Measurements from ENCODE around the gene PHACTR1. TPM values are rescaled to one million over a fixed set of nuclear protein-coding genes. Genes with fewer than 3 reads are reported as not detected.

Gene PHACTR1
- total RNA-seq, 1 experiment from 2014 or later, result 2.6 TPM

- no TSS peak for BruUV-seq (replicated peaks)
- TF ChIP-seq, protein P1, sequence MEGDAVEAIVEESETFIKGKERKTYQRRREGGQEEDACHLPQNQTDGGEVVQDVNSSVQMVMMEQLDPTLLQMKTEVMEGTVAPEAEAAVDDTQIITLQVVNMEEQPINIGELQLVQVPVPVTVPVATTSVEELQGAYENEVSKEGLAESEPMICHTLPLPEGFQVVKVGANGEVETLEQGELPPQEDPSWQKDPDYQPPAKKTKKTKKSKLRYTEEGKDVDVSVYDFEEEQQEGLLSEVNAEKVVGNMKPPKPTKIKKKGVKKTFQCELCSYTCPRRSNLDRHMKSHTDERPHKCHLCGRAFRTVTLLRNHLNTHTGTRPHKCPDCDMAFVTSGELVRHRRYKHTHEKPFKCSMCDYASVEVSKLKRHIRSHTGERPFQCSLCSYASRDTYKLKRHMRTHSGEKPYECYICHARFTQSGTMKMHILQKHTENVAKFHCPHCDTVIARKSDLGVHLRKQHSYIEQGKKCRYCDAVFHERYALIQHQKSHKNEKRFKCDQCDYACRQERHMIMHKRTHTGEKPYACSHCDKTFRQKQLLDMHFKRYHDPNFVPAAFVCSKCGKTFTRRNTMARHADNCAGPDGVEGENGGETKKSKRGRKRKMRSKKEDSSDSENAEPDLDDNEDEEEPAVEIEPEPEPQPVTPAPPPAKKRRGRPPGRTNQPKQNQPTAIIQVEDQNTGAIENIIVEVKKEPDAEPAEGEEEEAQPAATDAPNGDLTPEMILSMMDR (conservative IDR thresholded peaks at IDR 0.05; ENCODE audit: low read depth, low read length), result no peak
- no peak for TF ChIP-seq EZH2 (IDR thresholded peaks at IDR 0.05; ENCODE audit: borderline replicate concordance, low read depth, low read length, poor library complexity, severe bottlenecking)
- intact Hi-C loops (cut with micrococcal nuclease; ENCODE audit: unreplicated experiment), result loop anchor here (5.0 to 10.0 kb wide), 2 partner anchors 202 to 419 kb away; no protein-coding TSS in a partner anchor
- ChIA-PET CTCF (no interaction called here), POLR2A (ENCODE audit: low non-redundant PET) (no interaction called here)
- no peak overlapping the region for H3K27ac ChIP-seq (ENCODE audit: low read depth, low read length, poor library complexity, severe bottlenecking)
- H3K27me3 ChIP-seq (replicated peaks; ENCODE audit: insufficient read depth, low read depth, low read length, poor library complexity), result no peaks in the 10 kb centered on the region
- H3K4me1 ChIP-seq (ENCODE audit: insufficient read depth, low read length, poor library complexity, severe bottlenecking), result no peaks in the 10 kb centered on the region
- no peaks in the 10 kb centered on the region for H3K36me3 ChIP-seq (ENCODE audit: insufficient read depth, low read length, poor library complexity, severe bottlenecking)
- no peak for DNase-seq (ENCODE audit: low spot score)
- H3K4me3 ChIP-seq (ENCODE audit: low read depth, low read length, poor library complexity, severe bottlenecking), result no peak overlapping the region
- H3K9me3 ChIP-seq (ENCODE audit: low read depth, low read length, poor library complexity, severe bottlenecking), result no peaks in the 10 kb centered on the region
Measured at GRCh38 chr6:12913201-12913600, 196.6 kb downstream of the PHACTR1 start.

DNA sequence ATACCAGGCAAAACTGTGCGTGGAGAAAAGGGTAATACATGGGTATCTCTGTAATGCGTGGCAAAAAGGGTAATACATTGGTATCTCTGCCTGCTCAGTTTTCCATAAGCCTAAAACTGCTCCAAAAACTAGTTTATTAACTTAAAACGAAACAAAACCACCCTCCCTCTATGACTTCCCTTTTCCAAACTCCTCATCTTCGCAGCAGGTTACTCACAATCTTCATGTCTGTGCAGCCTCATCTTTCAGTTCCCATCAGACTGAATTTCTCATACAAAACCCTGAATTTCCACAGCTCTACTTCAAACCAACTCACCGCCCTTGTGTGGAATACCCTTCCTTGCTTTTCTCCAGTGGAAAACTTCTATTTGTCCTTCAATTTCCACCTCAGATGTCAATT is 199.4 kb downstream of the PHACTR1 start:
- H3K4me3 ChIP-seq (ENCODE audit: low read depth, low read length, poor library complexity, severe bottlenecking), result no peak overlapping the region
- H3K9me3 ChIP-seq (ENCODE audit: low read depth, low read length, poor library complexity, severe bottlenecking), result no peaks in the 10 kb centered on the region
- BruUV-seq (replicated peaks), result no TSS peak
- no peak for TF ChIP-seq EZH2 (IDR thresholded peaks at IDR 0.05; ENCODE audit: borderline replicate concordance, low read depth, low read length, poor library complexity, severe bottlenecking)
- TF ChIP-seq, protein P1 (conservative IDR thresholded peaks at IDR 0.05; ENCODE audit: low read depth, low read length), result no peak
- intact Hi-C loops (cut with micrococcal nuclease; ENCODE audit: unreplicated experiment), result loop anchor here (10.0 kb wide), 1 partner anchor 199 kb away; no protein-coding TSS in a partner anchor
- no peaks in the 10 kb centered on the region for H3K4me1 ChIP-seq (ENCODE audit: insufficient read depth, low read length, poor library complexity, severe bottlenecking)
- ChIA-PET CTCF (interaction anchor here (0.7 kb wide), 1 partner anchor 27 kb away, joined by 5 read pairs; no protein-coding TSS in a partner anchor), POLR2A (ENCODE audit: low non-redundant PET) (no interaction called here)
- no peak overlapping the region for H3K27ac ChIP-seq (ENCODE audit: low read depth, low read length, poor library complexity, severe bottlenecking)
- no peaks in the 10 kb centered on the region for H3K36me3 ChIP-seq (ENCODE audit: insufficient read depth, low read length, poor library complexity, severe bottlenecking)
- DNase-seq (ENCODE audit: low spot score), result no peak
- H3K27me3 ChIP-seq (replicated peaks; ENCODE audit: insufficient read depth, low read depth, low read length, poor library complexity), result no peaks in the 10 kb centered on the region

GRCh38 chr6:12916420-12917136 is 200.0 kb downstream of the PHACTR1 start:
- no peaks in the 10 kb centered on the region for H3K9me3 ChIP-seq (ENCODE audit: low read depth, low read length, poor library complexity, severe bottlenecking)
- CTCF ChIA-PET, result interaction anchor here (0.7 kb wide), 1 partner anchor 26 kb away, joined by 5 read pairs; no protein-coding TSS in a partner anchor
- no TSS peak for BruUV-seq (replicated peaks)
- POLR2A ChIA-PET (ENCODE audit: low non-redundant PET), result no interaction called here
- H3K36me3 ChIP-seq (ENCODE audit: insufficient read depth, low read length, poor library complexity, severe bottlenecking), result no peaks in the 10 kb centered on the region
- TF ChIP-seq EZH2 (IDR thresholded peaks at IDR 0.05; ENCODE audit: borderline replicate concordance, low read depth, low read length, poor library complexity, severe bottlenecking), result no peak
- TF ChIP-seq, protein P1 (conservative IDR thresholded peaks at IDR 0.05; ENCODE audit: low read depth, low read length), result no peak
- H3K4me1 ChIP-seq (ENCODE audit: insufficient read depth, low read length, poor library complexity, severe bottlenecking), result no peaks in the 10 kb centered on the region
- H3K4me3 ChIP-seq (ENCODE audit: low read depth, low read length, poor library complexity, severe bottlenecking), result no peak overlapping the region
- intact Hi-C loops (cut with micrococcal nuclease; ENCODE audit: unreplicated experiment), result loop anchor here (10.0 kb wide), 1 partner anchor 198 kb away; no protein-coding TSS in a partner anchor
- DNase-seq (ENCODE audit: low spot score), result no peak
- no peaks in the 10 kb centered on the region for H3K27me3 ChIP-seq (replicated peaks; ENCODE audit: insufficient read depth, low read depth, low read length, poor library complexity)
- no peak overlapping the region for H3K27ac ChIP-seq (ENCODE audit: low read depth, low read length, poor library complexity, severe bottlenecking)
